ENCODE results near the gene EIF2A.
"Not testable (repeated sequence)": the region's sequence is repeated elsewhere in the genome, so short reads cannot be mapped to it uniquely, and the experiment has no call there.

EIF2A gene

DNA sequence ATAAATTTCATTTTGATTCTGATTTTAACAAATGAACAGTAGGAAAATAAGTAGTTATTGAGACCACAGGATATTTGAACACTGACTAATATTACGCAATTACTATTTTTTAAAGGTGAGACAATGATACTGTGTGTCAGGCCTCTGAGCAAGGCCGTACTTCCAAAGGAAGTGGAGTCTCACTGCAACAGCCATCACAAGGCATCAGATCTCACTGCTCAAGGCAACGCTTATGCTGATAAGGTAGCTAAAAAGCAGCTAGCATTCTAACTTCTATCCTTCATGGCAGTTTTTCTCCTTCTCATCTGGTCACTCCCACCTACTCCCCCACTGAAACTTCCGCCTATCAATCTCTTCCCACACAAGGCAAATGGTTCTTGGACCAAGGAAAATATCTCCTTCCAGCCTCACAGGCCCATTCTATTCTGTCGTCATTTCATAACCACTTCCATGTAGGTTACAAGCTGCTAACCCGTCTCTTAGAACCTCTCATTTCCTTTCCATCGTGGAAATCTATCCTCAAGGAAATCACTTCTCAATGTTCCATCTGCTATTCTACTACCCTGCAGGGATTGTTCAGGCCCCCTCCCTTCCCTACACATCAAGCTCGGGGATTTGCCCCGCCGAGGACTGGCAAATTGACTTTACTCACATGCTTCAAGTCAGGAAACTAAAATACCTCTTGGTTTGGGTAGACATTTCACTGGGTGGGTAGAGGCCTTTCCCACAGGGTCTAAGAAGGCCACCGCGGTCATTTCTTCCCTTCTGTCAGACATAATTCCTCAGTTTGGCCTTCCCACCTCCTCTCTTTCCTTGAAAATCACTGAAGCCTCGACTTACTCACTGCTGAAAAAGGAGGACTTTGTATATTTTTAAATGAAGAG lies 54.3 kb downstream of the EIF2A start:
- DNase-seq: not testable (repeated sequence)

DNA sequence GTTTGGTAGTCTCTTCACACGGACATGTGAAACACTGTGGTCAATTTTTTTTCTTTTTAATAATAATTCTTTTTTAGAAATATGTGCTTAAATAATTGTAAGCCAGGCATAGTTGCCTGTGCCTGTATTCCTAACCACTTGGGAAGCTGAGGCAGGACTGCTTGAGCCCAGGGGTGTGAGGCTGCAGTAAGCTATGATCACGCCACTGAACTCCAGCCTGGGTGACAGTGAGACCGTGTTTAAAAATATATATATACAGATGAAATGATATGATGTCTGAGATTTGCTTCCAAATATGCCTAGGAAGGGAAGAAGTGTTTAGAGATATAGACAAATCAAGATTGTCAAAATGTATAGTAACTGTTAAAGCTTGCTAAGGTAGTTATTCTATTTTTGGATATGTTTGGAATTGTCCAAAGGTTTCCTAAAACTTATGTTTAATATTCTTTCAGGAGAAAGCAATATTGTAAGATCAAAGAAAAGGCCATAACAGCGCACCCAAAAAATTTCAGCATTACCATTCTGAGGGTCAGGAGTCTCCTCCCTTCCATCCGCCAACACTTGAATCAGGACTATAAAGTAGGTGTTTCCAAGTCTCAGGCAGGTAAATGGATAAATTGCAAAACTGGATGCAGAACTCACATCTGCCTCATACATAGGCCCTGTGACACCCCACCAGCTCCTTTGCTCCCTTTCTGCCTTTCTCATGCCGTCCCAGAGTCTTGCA lies 56.0 kb downstream of the EIF2A start:
- DNase-seq: no peak

DNA sequence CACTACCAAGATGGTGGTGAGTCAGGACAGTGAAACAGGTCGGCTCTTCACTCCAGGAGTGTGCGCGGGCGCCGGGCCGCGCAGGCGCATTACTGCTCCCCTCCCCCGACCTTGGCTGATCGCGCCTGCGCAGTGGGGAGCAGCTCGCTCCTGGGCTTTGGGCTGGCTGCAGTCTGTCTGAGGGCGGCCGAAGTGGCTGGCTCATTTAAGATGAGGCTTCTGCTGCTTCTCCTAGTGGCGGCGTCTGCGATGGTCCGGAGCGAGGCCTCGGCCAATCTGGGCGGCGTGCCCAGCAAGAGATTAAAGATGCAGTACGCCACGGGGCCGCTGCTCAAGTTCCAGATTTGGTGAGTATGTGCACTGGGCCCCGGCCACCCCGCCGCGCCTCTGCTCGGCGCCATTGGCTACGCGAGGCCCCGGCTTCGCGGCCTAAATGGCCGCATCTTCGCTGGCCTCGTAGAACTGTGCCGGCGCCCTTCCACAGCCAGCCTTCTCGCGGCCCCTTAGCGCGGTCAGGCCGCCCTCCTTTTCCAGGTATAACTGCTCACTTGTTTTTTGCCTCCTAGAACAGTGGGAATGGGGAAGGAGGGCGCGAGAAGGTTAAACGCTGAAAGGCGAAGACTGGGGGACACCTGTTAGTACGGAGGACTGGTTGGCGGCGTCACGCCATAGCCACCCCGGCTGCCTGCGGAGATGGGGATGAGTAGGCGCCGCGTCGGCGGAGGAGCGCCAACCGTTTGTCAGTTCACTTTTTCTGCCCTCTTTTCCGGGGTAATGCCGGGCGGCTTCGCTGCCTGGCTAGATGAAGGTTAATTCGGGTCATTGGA lies 56.8 kb downstream of the EIF2A start, which contains the start of gene SELENOT:
Gene SELENOT (plus strand): TSS at position 169 of the 827 bp plus-strand sequence. CDS start 42 bp downstream, at position 211.
- peak; percentile 54 to 95 (median 91) for DNase-seq

DNA sequence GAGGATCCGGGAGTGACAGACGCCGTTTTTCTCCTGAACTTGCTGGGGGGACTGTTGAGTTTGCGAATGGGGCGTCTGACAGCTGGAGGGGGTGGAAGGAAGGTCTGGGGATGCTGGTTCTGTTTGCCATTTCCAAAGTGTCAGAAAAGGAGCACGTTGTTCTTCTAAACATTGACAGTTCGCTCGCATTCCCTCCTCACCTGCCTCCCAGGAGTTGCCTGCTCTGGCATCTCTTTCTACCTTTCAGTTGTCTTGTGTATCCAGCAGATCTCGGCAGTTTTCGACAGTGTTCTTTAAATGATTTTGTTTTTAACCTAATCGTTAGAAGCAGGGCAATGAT lies 57.4 kb downstream of the EIF2A start:
- DNase-seq: peak in 7 of 56 donors; percentile 24 to 65 (median 43)

DNA sequence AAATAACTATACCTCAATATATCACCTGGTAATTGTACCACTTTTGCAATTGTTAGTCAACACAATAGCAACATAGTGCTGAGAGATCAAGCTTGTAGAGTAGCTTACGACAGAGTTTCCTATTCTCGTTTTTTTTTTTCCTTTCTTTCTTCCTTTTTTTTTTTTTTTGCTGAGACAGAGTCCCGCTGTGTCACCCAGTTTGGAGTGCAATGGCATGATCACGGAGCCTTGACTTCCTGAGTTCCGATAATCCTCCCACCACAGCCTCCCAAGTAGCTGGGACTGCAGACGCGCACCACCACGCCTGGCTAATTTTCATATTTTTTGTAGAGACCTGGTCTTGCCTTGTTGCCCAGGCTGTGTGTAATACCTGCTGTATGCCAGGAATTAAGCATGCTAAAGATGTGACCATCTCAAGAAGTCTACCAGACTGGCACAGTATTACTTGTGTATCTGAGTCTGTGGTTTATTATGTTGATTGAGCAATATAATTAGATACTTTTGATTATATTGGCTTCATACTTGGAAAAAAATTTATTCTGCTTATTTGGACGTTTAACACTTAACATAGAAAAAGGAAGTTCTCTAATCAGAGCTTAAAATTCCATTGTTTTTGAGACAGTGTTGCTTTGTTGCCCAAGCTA lies 59.5 kb downstream of the EIF2A start:
- no peak for DNase-seq

DNA sequence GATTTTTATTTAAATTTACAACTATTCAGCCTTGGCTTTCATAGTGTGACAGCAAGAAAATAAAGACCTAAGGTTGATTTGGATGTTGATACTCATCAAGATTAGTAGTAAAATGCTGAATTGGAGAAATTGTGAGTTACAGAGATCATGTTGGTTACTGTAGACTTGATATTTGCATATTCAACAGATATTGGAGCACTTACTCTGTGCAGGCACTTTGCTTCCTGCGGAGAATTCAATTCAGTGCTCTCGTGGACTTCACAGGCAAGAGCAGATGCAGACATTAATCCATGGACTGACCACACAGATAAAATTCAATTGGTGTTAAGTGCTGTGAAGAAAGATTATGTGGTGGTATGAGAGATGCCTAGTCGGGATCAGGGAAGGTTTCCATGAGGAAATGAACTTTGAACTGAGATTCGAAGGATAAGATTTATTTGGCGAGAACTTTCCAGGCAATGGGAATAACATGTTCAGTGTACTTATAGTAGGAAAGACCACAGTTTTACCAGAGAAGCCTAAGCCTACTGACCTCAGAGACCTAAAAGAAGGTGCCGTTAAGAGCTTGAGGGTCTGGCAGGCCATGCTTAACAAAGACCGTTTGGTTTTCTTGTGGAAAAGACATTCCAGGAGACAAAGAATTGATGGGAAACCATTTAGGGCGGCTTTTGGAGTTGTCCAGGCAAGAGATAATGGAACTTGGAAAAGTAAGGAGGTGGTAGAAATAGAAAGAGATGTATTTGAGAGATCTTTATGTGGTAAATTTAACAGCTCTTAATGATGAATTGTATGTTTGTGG lies 60.9 kb downstream of the EIF2A start:
- DNase-seq: no peak

DNA sequence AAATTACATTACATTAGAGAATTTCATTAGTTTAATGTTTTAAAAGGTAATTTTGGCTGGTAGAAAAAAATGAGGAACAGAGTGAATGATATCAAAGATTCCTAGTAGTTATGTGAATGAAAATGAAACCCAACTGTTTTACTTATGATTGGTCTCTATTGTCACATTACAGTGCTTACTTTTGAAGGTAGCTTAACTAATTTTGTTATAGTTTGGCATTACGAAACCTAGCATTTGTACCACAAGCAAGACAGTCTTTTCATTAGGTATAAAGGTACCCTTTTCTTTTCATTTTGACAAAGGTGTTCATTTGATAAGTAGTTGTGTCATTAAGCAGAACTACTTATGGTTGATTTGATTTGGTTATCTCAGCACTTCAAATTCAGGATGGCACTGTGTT lies 63.4 kb downstream of the EIF2A start:
- no peak for DNase-seq

DNA sequence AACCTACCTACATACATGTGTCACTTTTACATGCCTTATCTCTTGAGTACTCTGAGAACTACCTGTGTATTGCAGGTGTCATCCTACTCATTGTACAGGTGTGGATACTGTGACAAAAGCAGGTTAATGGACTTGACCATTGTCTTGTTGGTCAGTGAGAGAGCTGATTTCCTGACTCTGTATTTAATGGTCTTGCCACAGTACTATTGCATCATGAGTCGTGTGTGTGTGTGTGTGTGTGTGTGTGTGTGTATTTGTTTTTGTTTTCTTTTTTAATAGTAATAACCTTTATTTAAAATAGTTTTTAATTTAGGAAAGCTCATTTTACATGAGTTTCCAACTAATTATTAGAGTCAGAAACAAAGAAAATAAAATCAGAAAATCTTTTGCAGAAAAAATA lies 64.2 kb downstream of the EIF2A start:
- no peak for DNase-seq

DNA sequence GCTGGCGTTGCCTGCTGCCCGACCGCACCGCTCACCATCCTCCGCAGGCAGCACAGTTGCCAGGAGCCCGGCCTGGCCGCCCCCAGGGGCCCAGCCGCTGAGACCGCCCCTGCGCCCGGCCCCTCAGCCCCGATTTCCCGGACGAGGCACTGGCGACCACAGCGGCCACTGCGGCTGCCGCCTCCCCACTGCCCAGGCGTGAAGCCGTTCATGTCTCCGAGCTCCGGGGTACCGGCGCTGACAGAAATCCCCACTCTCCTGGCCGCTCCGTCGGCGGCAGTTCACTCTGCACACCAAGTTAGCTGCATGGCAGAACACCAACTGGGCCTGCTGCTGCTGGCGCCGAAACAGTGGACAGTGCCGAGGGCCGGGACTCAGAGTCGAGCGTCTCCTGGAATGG lies 65.1 kb downstream of the EIF2A start:
- no peak for DNase-seq

- no peak for DNase-seq
Observed at GRCh38 chr3:150612494-150612893, 65.9 kb downstream of the EIF2A start.

- no peak for DNase-seq
Observed at GRCh38 chr3:150613034-150613433, 66.4 kb downstream of the EIF2A start.

GRCh38 chr3:150613709-150614480 lies 67.3 kb downstream of the EIF2A start:
- no peak for DNase-seq

DNA sequence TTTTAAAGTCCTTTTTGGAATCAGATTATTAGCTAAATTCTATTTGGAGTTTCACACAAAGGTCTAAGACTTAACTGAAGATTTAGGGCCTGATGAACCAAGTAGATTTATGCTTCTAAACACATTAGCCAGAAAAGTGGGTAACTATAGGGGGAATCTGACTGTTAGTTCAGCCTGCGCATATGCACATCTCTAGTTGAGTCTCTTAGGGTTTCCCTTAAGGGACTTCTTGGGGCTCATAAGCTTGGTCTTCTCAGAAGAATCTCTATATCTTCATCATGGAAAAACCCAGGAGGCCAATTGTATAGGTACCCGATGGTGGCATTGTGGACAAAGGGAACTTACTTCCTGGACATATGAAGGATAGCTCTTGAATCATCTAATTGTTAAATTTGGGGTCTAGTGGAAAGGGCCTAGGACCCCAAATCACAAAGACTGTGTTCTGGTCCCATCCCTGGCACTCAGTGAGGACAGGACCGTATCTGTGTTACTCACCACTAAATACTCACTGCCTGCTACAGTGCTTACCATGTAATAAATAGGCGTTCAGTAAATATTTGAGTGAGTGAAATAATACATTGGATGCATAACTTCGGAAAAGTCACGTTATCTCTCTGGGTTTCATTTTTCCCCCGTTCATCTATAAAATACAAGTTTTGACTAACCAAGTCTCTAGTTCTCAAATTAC lies 73.6 kb downstream of the EIF2A start:
- no peak for DNase-seq

DNA sequence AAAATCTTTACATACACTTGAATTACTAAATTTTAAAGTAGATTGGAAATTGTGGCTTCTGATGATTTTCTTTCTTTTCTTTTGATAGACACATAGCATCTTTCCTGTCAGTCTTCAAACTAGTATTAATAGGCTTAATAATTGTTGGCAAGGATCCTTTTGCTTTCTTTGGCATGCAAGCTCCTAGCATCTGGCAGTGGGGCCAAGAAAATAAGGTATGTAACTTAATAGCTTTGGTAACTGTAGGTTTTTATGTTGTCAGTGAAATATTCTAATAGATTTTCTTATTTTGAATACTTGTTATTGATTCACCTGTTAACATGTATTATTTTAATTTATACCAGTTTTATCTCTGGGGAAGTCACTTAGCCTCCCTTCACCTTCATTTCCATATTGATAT lies 76.4 kb downstream of the EIF2A start:
- DNase-seq: not testable (repeated sequence)

GRCh38 chr3:150623945-150624344 lies 77.4 kb downstream of the EIF2A start:
- DNase-seq: no peak

GRCh38 chr3:150626148-150626930 lies 79.8 kb downstream of the EIF2A start:
- DNase-seq: no peak

DNA sequence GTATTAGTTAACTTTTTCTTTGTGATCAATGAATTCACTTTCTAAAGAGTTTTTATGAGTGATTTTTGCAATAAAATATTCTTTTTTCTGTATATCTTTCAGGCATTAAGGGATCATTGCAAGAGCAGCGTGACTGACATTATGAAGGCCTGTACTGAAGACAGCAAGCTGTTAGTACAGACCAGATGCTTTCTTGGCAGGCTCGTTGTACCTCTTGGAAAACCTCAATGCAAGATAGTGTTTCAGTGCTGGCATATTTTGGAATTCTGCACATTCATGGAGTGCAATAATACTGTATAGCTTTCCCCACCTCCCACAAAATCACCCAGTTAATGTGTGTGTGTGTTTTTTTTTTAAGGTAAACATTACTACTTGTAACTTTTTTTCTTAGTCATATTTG lies 81.0 kb downstream of the EIF2A start:
- DNase-seq: no peak

All from nucleus accumbens (tissue), 56 donors.